ENCODE results near the gene KCTD17.

The KCTD17 gene

DNA sequence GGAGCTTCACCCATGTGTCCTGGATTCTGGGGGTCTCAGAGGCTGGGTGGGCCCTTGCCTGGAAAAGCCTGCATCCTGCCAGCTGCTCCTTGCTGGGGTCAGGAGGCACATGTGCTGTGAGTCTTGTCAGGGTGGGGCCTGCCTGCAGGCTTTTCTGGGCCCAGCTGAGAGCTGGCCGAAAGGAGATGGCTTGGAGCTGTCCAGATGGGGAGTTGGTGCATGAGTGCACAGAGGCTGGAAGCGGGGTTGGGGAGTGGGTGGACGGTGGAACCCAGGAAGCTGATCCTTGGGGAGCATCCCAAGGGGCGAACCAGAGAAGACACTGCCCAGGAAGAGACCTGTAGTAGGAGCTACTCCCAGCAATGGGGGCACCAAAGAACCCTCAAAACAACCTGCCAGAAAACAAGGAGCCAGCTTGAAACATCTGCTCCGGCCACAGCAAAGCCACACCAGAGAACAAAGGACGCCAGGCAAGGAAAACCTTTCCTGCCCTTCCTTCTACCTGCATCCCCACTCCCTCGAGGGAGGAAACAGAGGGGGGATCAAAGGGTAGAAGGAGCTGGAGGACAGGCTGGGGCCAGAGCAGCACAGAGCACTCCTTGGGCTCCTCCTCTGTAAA is 8.2 kb upstream of the KCTD17 start:
- no peak for DNase-seq (ENCODE audit: low read depth in 2 of 2, low spot score in 1 of 2)

DNA sequence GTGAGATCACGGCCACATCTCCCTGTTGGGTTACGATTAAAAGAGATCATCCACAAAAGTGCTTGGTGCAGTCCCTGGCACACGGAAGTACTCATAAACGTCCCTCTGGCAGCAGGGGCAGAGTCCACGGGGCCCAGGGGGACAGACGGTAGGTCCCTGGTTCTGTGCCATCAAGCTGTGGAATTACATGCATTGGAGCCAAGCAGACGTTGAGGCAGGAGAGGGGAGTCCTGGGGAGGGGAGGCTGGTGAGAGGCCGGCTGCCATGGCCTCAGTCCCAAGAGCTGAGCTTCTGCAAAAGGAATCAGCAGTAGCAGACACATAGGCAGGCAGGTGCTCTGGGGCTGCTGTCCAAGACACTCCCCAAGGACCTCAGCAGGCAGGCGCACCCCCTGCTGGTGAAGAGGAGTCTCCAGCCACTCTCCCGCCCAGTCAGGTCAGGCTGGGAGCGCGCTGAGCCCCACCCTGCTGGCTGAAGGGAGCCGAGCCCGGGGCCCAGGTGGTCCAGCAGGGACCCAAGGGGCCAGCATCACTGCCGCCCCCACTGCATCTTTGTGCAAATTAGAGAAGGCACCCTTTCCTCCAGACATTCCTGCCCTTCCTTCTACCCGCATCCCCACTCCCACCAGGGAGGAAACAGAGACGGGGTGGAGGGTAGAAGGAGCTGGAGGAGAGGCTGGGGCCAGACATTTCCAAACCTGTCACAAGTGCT is 7.6 kb upstream of the KCTD17 start:
- no peak for DNase-seq (ENCODE audit: low read depth in 2 of 2, low spot score in 1 of 2)

DNA sequence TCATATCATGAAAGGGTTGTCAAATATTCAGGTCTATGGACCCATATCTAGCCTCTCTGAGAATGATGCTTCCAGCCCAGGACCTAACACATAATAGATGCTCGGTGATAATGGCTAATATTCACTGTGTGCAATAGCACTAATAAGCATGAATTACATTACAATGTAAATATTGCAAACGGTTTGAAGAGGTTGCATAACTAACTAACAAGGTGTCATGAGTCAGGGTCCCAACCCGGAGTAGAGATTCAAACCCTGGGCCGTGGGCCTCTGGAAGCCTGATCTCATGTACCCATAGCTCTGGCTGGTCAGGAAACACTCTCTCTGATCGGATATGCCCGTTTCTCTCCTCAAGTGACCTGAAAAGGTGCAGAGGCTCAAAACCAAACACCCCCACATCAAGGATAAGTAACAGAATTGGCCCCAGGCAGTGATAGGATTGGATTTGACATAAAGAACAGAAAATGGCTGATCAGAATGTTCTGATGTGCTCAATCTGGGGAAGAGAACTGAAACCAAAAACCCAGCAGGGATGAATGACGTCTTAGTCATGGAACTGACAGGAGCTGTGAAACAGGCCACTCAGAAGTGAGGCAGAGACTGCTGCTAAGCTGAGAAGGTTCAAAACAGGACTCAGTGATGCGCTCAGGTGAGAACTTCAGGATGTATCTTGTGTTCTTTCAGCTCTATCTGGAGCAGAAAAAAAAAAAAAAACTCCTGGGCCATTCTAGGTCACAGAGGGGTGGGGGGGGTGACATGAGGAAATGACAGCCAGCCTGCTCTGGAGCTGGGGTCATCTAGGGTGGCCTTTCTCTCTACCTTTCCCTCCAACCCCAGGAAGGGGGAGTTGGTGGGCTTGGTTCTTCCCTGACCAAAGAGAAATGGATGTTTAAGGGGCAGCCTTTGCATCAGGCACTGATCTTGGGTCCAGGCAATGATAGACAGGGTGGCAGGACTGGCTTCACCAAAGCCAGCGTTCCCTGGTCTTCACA is 6.6 kb upstream of the KCTD17 start:
- DNase-seq (ENCODE audit: low read depth in 2 of 2, low spot score in 1 of 2), result no peak

GRCh38 chr22:37045958-37046357 is 5.6 kb upstream of the KCTD17 start:
- no peak for DNase-seq (ENCODE audit: low read depth in 2 of 2, low spot score in 1 of 2)

DNA sequence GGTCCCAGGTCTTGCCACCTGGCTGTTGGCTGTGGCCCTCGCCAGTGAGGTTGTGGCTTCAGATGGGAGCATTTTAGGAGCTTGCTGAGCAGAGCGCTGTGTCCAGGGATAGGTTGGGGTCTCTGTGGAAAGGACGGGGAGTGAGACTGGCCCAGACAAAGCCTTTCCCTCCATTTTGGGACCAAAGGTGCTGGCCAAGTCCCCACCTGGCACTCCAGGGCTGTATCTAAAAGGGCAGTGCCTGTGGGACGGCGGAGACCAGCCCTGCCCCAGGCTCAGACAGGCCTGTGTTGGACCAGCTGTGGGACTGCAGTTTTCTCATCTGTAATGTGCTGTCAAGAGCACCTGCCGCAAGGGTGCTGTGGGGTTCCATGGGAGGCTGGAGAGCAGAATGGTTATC is 5.0 kb upstream of the KCTD17 start:
- DNase-seq (ENCODE audit: low read depth in 2 of 2, low spot score in 1 of 2), result no peak

GRCh38 chr22:37047006-37047405 is 4.5 kb upstream of the KCTD17 start:
- no peak for DNase-seq (ENCODE audit: low read depth in 2 of 2, low spot score in 1 of 2)

- no peak for DNase-seq (ENCODE audit: low read depth in 2 of 2, low spot score in 1 of 2)
These were observed 3.4 kb upstream of the KCTD17 start for GRCh38 chr22:37048133-37048532.

DNA sequence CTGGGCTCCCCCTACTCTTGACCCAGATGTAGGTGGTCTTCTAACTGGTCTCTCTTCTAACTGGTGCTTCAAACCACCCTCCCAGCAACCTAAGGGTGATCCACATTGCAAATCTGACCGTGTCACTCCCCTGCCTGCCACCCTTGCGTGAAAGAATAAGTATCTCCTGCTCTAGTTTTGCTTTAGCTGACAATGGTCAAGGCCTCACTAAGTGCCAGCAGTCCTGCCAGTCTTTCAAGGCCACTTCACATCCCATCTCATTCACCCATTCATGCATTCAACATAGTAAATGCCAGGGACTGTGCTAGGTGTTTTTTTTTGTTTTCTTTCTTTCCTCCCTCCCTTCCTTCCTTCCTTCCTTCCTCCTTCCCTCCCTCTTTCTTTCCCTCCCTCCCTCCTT is 2.3 kb upstream of the KCTD17 start:
- no peak for DNase-seq (ENCODE audit: low read depth in 2 of 2, low spot score in 1 of 2)

DNA sequence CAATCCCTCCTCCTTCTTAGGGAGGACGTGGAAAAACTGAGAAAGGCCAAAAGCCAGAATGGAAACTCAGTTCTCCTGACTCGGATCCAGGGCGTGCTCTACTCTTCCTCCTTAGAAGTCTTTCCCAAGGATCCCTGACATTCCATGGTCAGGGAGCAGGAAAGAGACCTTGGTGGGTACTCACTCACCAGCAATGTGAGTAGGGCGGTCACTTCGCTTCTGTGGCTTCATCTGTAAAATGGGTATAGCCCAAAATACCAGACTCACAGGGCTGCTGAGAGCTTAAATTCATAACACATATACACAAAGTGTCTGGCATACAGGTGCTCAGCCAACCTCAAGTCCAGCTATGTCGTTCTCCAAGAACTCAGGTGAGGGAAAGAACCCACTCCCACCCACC is 629 bp upstream of the KCTD17 start:
- no peak for DNase-seq (ENCODE audit: low read depth in 2 of 2, low spot score in 1 of 2)

DNA sequence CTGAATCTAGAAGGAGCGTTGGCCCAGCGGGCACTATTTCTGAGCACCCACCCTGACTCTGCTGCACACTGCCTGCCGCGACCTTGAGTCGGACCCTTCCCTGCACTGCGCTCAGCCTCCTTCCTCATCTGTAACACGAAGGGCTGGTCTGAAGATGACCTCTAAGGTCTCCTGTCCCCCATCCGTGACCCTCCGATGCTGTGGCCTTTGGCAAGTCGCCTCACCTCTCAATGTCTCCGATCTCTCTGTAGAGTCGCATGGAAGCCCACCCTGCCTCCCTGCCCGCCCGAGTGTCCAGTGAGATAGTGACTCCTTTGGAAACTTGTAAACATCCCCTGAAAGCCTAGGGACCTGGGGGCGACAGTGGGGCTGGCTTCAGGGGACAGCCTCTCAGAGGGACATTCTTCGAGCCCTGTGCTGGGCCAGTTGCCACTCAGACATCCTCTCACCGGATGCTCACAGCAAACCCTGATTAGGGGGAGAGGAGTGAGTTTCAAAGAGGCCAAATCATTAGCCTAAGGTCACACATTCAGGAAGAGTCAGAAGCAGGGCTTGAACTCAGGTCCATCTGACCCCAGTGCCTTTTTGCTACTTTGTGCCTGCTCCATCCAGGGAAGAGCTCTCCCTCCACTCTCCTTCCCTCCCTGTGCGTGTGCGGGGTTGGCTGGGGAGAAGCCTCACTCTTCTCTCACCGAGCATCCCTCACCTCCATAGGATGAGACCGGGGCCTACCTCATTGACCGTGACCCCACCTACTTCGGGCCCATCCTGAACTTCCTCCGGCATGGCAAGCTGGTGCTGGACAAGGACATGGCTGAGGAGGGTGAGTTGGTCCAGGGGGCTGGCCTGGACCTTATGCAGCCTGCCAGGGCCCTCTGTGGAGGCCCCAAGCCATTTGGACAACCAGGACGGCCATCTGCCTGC is 1.1 kb downstream of the KCTD17 start:
- no peak for DNase-seq (ENCODE audit: low read depth in 2 of 2, low spot score in 1 of 2)

DNA sequence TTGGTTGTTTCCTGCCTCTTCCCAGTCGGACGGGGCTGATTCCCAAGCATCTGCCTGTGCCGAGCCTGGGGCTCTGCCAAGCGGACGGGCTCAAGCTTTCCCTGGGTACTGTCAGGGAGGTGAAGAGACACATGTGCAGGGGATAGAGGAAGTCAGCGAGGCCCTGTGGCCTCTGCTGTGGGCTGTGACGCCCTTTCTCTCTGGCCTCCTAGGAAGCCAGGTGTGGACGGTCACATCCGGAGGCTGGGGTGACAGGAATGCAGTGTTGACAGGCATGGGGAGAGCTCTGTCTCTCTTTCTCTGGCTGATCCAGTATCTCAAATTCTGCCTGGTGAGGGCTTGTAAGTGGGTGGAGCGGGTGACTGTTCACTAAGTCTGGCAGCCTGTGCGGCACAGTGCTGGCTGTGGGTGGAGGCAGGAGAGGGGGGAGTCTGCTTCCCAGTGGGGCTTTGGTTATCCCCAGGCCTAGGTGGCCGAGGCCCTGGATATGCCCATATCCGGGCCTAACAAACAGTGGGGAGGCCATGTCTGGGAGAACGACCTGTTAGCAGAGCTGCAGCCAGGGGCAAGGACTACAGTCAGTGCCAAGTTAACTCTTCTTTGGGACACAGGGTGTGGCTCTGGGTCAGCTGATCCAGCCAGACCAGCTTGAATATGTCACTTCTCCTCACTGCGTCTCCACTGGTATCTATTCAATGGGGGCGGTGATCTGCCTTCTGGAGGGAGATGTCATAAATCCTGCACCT is 1.9 kb downstream of the KCTD17 start:
- DNase-seq (ENCODE audit: low read depth in 2 of 2, low spot score in 1 of 2), result no peak

DNA sequence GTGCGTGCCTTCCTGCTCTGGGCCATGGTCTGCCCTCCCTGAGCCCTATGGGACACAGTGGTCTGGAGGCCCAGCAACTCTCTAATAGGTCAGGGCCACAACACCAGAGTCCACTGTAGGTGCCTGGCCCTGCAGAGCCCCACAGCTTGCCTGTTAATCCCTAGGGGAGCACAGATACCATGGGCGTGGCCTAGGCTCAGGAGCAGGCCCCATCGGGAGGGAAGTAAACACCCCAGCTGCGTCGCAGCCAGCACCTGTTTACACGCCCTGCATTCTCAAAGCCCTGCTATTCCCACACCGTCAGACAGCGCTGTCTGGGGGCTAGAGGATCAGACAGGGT is 2.5 kb downstream of the KCTD17 start:
- no peak for DNase-seq (ENCODE audit: low read depth in 2 of 2, low spot score in 1 of 2)

DNA sequence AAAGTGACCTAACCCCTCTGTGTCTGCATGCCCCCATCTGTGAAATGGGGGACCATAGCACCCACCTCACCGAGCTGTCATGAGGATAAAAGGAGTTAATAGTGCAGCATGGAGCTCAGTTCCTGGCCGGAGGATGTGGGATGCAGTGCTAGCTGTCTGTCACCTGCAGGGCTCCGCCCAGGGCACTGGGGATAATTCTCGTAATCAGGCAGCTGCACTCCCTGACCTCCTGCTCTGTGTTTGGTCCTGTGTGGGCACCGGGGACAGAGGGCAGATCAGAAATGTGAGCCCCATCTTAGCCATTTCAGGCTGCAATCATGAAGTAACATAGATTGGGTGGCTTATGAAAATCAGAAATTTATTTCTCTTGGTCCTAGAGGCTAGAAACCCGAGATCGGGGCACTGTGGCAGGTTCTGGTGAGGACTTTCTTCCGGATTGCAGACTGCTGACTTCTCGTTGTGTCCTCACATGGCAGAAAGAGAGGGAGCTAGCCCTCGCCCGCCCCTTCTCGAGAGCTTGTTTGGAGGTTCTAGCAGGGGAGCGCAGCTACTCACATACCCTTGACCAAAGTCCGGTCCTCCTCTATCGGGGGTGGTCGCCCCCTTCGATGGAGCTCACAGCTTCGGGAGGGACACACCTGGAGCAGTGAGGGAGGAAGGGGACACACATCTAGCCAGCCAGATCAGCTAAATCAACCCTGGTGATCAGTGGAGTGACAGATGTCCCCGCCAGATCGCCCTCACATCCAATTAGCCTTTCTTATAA is 3.2 kb downstream of the KCTD17 start:
- no peak for DNase-seq (ENCODE audit: low read depth in 2 of 2, low spot score in 1 of 2)

DNA sequence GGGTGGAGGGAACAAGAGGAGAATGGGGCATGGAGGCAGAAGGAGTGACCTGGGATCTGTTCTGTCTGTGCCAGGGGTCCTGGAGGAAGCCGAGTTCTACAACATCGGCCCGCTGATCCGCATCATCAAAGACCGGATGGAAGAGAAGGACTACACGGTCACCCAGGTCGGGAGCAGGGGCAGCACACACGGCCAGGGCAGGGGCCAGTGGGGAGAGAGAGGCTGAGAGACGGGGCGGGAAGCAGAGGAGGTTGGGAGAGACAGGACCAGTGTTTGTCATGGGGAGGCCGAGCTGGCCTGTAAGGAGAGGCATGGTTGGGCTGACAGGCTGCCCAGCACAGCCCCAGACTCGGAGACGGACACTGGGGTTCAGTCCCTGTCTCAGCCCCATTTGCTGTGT is 4.7 kb downstream of the KCTD17 start:
- DNase-seq (ENCODE audit: low read depth in 2 of 2, low spot score in 1 of 2), result no peak

DNA sequence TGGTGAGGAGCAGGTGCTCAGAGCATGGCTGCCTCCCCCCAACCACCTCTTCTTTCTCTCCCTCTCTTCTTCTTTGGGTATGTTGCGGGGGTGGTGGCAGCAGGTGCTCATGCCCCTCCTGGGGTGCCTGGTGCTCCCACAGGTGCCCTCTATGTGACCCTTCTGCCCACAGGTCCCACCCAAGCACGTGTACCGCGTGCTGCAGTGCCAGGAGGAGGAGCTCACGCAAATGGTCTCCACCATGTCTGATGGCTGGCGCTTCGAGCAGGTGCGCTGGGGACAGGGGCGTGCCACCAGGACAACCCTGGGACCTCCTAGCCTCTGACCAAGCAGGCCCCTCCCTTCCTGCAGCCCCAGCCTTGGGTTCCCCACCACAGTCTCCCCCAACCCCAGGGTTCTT is 5.7 kb downstream of the KCTD17 start:
- no peak for DNase-seq (ENCODE audit: low read depth in 2 of 2, low spot score in 1 of 2)

GRCh38 chr22:37057796-37058510 is 6.4 kb downstream of the KCTD17 start:
- DNase-seq (ENCODE audit: low read depth in 2 of 2, low spot score in 1 of 2), result no peak

GRCh38 chr22:37058917-37059701 is 7.6 kb downstream of the KCTD17 start:
- no peak for DNase-seq (ENCODE audit: low read depth in 2 of 2, low spot score in 1 of 2)

DNA sequence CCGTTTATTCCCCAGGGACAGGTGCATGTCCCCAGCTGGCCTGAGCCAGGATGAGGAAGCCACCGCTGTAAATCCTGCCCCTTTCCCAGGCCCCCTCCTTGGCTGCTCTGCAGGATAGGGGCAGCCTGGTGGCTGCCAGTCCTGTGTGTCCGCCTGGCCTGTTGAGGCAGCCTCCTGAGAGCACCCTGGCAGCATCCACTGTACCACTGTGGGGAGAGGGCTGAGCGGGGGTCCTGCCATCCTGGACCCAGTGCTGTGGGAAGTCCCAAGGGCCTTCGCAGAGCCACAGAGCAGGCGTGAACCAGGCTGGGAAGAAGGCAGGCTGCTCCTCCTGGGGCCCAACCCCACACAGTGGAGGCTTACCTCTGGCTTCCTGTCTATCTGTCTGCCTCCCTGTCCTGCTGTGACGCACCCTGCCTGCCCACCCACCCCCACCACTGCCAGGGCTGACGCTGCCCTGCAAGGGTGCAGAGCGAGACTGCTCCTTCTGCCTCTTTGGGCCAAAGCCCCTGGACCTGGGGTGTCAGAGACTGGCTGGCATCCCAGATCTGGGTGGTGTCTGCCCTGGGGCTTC is 8.4 kb downstream of the KCTD17 start:
- no peak for DNase-seq (ENCODE audit: low read depth in 2 of 2, low spot score in 1 of 2)
